Measurements from ENCODE around the gene WIPI1. TPM values are rescaled to one million over a fixed set of nuclear protein-coding genes. Genes with fewer than 3 reads are reported as not detected.

WIPI1 gene
- total RNA-seq, 1 experiment from 2014 or later: 20.2 TPM

DNA sequence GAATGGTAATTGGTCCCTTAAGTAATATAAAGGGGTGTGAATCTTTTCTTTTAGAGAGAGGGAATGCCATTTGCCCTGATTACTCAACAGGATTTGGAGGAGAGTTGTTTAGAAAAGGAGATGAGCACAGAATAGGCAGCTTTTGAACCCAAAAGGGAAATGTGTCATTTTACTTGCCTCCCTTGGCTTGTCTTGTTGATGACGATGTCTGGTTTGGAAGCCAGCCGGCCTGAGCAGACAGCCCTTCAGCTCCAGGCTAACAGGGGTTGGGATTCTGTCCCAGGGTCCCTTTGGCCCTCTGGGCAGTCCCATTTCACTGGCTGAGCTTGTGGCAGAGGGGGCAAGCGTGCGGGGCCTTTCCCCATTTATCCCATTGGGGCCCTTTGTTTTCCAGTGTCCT is 32.6 kb upstream of the WIPI1 start:
- Histone ChIP-seq H2AFZ (ENCODE audit: low read length) (no peak overlapping the region), H3K4me2 (ENCODE audit: low read length) (no peak overlapping the region), H3K9me3 (ENCODE audit: low read length) (no peaks in the 10 kb centered on the region), H3K9ac (ENCODE audit: low read length) (no peak overlapping the region), H3K27ac (ENCODE audit: low read length) (no peak overlapping the region), H3K4me3 (ENCODE audit: low read length) (no peak overlapping the region), H3K27me3 (ENCODE audit: low read length) (peaks cover 18% of the 10 kb centered on the region), H3K36me3 (ENCODE audit: low read depth, low read length) (no peaks in the 10 kb centered on the region), H3K9me2 (replicated peaks; ENCODE audit: low read length) (no peaks in the 10 kb centered on the region), H3K4me1 (ENCODE audit: insufficient read depth, low read length) (peaks cover 7% of the 10 kb centered on the region; the same call in 1 of the 2 replicates), H3F3A (ENCODE audit: low read length, unreplicated experiment) (no peaks in the 10 kb centered on the region), H3K79me2 (ENCODE audit: low read length) (no peaks in the 10 kb centered on the region), H4K20me1 (ENCODE audit: low read length) (no peaks in the 10 kb centered on the region)
- ChIA-PET POLR2A (ENCODE audit: unreplicated experiment) (no interaction called here), CTCF (no interaction called here)
- no peak for DNase-seq
- TF ChIP-seq CTCF (conservative IDR thresholded peaks at IDR 0.05; ENCODE audit: low read depth, low read length): no peak
- ATAC-seq: no peak
- intact Hi-C loops (cut with micrococcal nuclease): no loop called here
- BruUV-seq (replicated peaks): no TSS peak

GRCh38 chr17:68484458-68484857 is 27.2 kb upstream of the WIPI1 start:
- TF ChIP-seq EZH2 (IDR thresholded peaks at IDR 0.05; ENCODE audit: low read length, unreplicated experiment): no peak
- no peak for TF ChIP-seq CTCF (conservative IDR thresholded peaks at IDR 0.05; ENCODE audit: low read depth, low read length)
- no peak for TF ChIP-seq EZH2phosphoT487 (IDR thresholded peaks at IDR 0.05; ENCODE audit: borderline replicate concordance, low read length)
- H3F3A ChIP-seq (ENCODE audit: low read length, unreplicated experiment): no peaks in the 10 kb centered on the region
- H4K20me1 ChIP-seq (ENCODE audit: low read length): no peaks in the 10 kb centered on the region
- no peak overlapping the region for H3K27ac ChIP-seq (ENCODE audit: low read length)
- no TSS peak for BruUV-seq (replicated peaks)
- H3K27me3 ChIP-seq (ENCODE audit: low read length): peaks cover 63% of the 10 kb centered on the region
- no peak overlapping the region for H3K9ac ChIP-seq (ENCODE audit: low read length)
- no peaks in the 10 kb centered on the region for H3K9me2 ChIP-seq (replicated peaks; ENCODE audit: low read length)
- H3K4me2 ChIP-seq (ENCODE audit: low read length): no peak overlapping the region
- no peaks in the 10 kb centered on the region for H3K4me1 ChIP-seq (ENCODE audit: insufficient read depth, low read length)
- DNase-seq (no peak), ATAC-seq (no peak)
- no peaks in the 10 kb centered on the region for H3K79me2 ChIP-seq (ENCODE audit: low read length)
- H3K4me3 ChIP-seq (ENCODE audit: low read length): no peak overlapping the region
- H3K36me3 ChIP-seq (ENCODE audit: low read depth, low read length): no peaks in the 10 kb centered on the region
- no peaks in the 10 kb centered on the region for H3K9me3 ChIP-seq (ENCODE audit: low read length)
- ChIA-PET POLR2A (ENCODE audit: unreplicated experiment) (no interaction called here), CTCF (no interaction called here)
- no peak overlapping the region for H2AFZ ChIP-seq (ENCODE audit: low read length)
- intact Hi-C loops (cut with micrococcal nuclease): no loop called here

GRCh38 chr17:68482576-68483041 is 25.3 kb upstream of the WIPI1 start:
- no peaks in the 10 kb centered on the region for H3K9me2 ChIP-seq (replicated peaks; ENCODE audit: low read length)
- no peak for TF ChIP-seq EZH2 (IDR thresholded peaks at IDR 0.05; ENCODE audit: low read length, unreplicated experiment)
- no peak for TF ChIP-seq EZH2phosphoT487 (IDR thresholded peaks at IDR 0.05; ENCODE audit: borderline replicate concordance, low read length)
- TF ChIP-seq CTCF (conservative IDR thresholded peaks at IDR 0.05; ENCODE audit: low read depth, low read length): no peak
- H3K4me2 ChIP-seq (ENCODE audit: low read length): no peak overlapping the region
- no peak overlapping the region for H3K27ac ChIP-seq (ENCODE audit: low read length)
- no peaks in the 10 kb centered on the region for H4K20me1 ChIP-seq (ENCODE audit: low read length)
- H3F3A ChIP-seq (ENCODE audit: low read length, unreplicated experiment): no peaks in the 10 kb centered on the region
- no peak overlapping the region for H3K4me3 ChIP-seq (ENCODE audit: low read length)
- peaks cover 63% of the 10 kb centered on the region for H3K27me3 ChIP-seq (ENCODE audit: low read length)
- no peaks in the 10 kb centered on the region for H3K79me2 ChIP-seq (ENCODE audit: low read length)
- no TSS peak for BruUV-seq (replicated peaks)
- POLR2A ChIA-PET (ENCODE audit: unreplicated experiment): no interaction called here
- no peaks in the 10 kb centered on the region for H3K9me3 ChIP-seq (ENCODE audit: low read length)
- no peak overlapping the region for H3K9ac ChIP-seq (ENCODE audit: low read length)
- no peaks in the 10 kb centered on the region for H3K4me1 ChIP-seq (ENCODE audit: insufficient read depth, low read length)
- no peaks in the 10 kb centered on the region for H3K36me3 ChIP-seq (ENCODE audit: low read depth, low read length)
- CTCF ChIA-PET: no interaction called here
- no peak for ATAC-seq
- DNase-seq: no peak
- intact Hi-C loops (cut with micrococcal nuclease): no loop called here
- H2AFZ ChIP-seq (ENCODE audit: low read length): no peak overlapping the region

All from PC-3 (cell line).